CD4-positive, CD25-positive, alpha-beta regulatory T cell (primary cell): ENCODE results near the gene PRKAR1B. TPM values are rescaled to one million over a fixed set of nuclear protein-coding genes. Genes with fewer than 3 reads are reported as not detected.

Experiments used
- ATAC-seq, 2 donors: fragments of 150-1000 bp; cut with Tn5 transposase; one replicate each; pipeline ENCODE4 v1.10.0; 2021; ENCODE audit warnings: low read depth in 2 of 2, moderate number of reproducible peaks in 2 of 2, moderate library complexity in 1 of 2
- DNase-seq, 3 donors: peaks; one replicate each; pipeline versions ENCODE4 v3.0.0 to v3.0.0-alpha.2; 2012 to 2022; ENCODE audit warnings: mixed read lengths in 1 of 3
- H3K27ac ChIP-seq: one replicate; pipeline ENCODE4 v1.7.0; 2013; ENCODE audit warnings: mild to moderate bottlenecking, low read length; ENCODE audit not compliant: insufficient read depth, poor library complexity, severe bottlenecking
- H3K27me3 ChIP-seq: one replicate; pipeline ENCODE4 v1.7.0; 2013; ENCODE audit warnings: low read length; ENCODE audit not compliant: control insufficient read depth, insufficient read depth
- H3K36me3 ChIP-seq: one replicate; pipeline ENCODE4 v1.7.0; 2013; ENCODE audit warnings: mild to moderate bottlenecking, low read length, moderate library complexity; ENCODE audit not compliant: control insufficient read depth, insufficient read depth
- H3K4me1 ChIP-seq: 2 replicates; pipeline ENCODE4 v1.7.0; 2013; ENCODE audit warnings: mild to moderate bottlenecking, low read length; ENCODE audit not compliant: insufficient read depth, control insufficient read depth, poor library complexity, severe bottlenecking
- H3K4me3 ChIP-seq: one replicate; pipeline ENCODE4 v1.7.0; 2013; ENCODE audit warnings: low read depth, mild to moderate bottlenecking, low read length, moderate library complexity
- H3K9me3 ChIP-seq, 2 experiments: 1 replicate in 1 of 2; 2 replicates in 1 of 2; pipeline ENCODE4 v1.7.0; 2013; ENCODE audit warnings: low read length in 2 of 2, mild to moderate bottlenecking in 1 of 2, moderate library complexity in 1 of 2; ENCODE audit not compliant: control insufficient read depth in 2 of 2
- H3K27ac Mint-ChIP-seq, 3 donors: one replicate each; pipeline ENCODE4 v1.8.0; 2020 to 2022; ENCODE audit warnings: mild to moderate bottlenecking in 3 of 3, mixed read lengths in 3 of 3, moderate library complexity in 2 of 3
- H3K27me3 Mint-ChIP-seq: one replicate; pipeline ENCODE4 v1.8.0; 2022; ENCODE audit warnings: mild to moderate bottlenecking, mixed read lengths
- H3K36me3 Mint-ChIP-seq: one replicate; pipeline ENCODE4 v1.8.0; 2020; ENCODE audit warnings: mixed read lengths
- H3K4me1 Mint-ChIP-seq, 4 donors: one replicate each; pipeline ENCODE4 v1.8.0; 2020 to 2022; ENCODE audit warnings: mixed read lengths in 4 of 4, mild to moderate bottlenecking in 1 of 4
- H3K4me3 Mint-ChIP-seq, 4 donors: one replicate each; pipeline ENCODE4 v1.8.0; 2020 to 2022; ENCODE audit warnings: mild to moderate bottlenecking in 4 of 4, mixed read lengths in 4 of 4, moderate library complexity in 3 of 4
- H3K9me3 Mint-ChIP-seq, 7 donors: one replicate each; pipeline ENCODE4 v1.8.0; 2020 to 2022; ENCODE audit warnings: mixed read lengths in 7 of 7, mild to moderate bottlenecking in 3 of 7, moderate library complexity in 2 of 7
- polyA plus RNA-seq, 4 donors: library from polyadenylated mRNA; unstranded; fragments of 300-500 nt; fragmentation: Illumina TruSeq; gene quantifications; one replicate each; pipeline ENCODE4 v1.2.3, GENCODE V29; 2021
- total RNA-seq: library from RNA; stranded (reverse); gene quantifications from one replicate; pipeline ENCODE4 v1.2.3, GENCODE V29; 2022

Gene PRKAR1B
- total and polyA plus RNA-seq, 5 donors from 2014 or later = 4.9 to 12.5 (median 6.8) TPM

GRCh38 chr7:519484-520390 is 207.3 kb downstream of the PRKAR1B start, which contains the start of gene PDGFA:
Gene PDGFA (minus strand): TSS chr7:519846. CDS start chr7:519001, 845 bp downstream.
- no peaks in the 10 kb centered on the region for H3K9me3 Mint-ChIP-seq
- H3K4me1 Mint-ChIP-seq = peaks cover 0 to 22% (median 0%) of the 10 kb centered on the region in 4 donors
- peak within 1 kb of the TSS; percentile 44 to 77 (median 76) for H3K4me3 Mint-ChIP-seq
- Histone ChIP-seq H3K9me3 (no peaks in the 10 kb centered on the region), H3K4me3 (no peak within 1 kb of the TSS), H3K36me3 (no peaks in the 10 kb centered on the region), H3K4me1 (peaks cover 55% of the 10 kb centered on the region), H3K27ac (no peak within 1 kb of the TSS), H3K27me3 (no peaks in the 10 kb centered on the region)
- peaks cover 31% of the 10 kb centered on the region for H3K27me3 Mint-ChIP-seq
- H3K27ac Mint-ChIP-seq = no peak within 1 kb of the TSS
- H3K36me3 Mint-ChIP-seq = no peaks in the 10 kb centered on the region
- DNase-seq = peak in 1 of 3 donors; percentile 31
- no peak for ATAC-seq

DNA sequence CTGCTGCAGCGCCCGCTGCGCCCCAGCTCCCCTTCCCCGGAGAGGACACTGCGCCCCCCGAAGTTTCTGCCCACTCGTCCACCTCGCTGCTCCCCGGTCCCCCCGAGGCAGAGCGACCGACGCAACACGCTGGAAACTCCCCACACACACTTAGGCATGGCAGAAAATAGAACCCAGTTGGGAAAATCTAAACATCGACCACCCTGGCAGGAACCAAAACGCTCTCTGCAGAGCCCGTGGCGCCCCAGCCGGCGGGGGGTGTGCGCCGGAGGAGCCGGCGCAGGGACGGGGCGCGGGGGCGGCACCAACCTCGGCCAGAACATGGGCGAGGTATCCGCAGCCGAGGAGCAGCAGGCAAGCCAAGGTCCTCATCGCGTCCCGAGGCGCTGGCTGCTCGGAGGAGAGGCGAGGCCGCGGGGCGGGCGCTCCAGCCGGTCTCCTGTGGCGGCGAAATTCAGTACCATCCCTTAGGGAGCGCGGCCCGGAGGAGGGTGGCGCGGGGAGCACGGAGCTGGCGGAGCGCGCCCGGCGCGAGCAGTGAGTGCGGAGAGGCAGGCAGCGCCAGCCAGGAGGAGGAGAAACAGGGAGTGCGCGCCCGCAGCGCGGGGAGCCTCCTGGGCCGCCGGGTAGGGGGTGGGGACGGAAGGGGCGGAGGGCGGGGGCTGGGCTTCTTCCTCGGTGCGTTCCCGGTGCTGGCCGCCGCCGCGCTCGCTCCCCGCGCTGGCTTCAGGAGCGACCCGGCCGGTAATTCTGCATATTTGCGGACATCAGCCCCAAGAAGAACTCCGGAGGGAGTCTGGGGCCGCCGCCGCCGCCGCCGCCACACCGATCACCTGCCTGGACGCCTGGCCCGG is 208.2 kb downstream of the PRKAR1B start:
- ATAC-seq (no peak), DNase-seq (peak in 1 of 3 donors; percentile 39)
- Histone ChIP-seq H3K36me3 (no peaks in the 10 kb centered on the region), H3K4me3 (no peak overlapping the region), H3K27me3 (no peaks in the 10 kb centered on the region), H3K4me1 (peaks cover 55% of the 10 kb centered on the region), H3K27ac (no peak overlapping the region), H3K9me3 (no peaks in the 10 kb centered on the region)
- peaks cover 33% of the 10 kb centered on the region for H3K27me3 Mint-ChIP-seq
- H3K36me3 Mint-ChIP-seq = no peaks in the 10 kb centered on the region
- H3K4me1 Mint-ChIP-seq = peaks cover 0 to 20% (median 0%) of the 10 kb centered on the region in 4 donors
- H3K4me3 Mint-ChIP-seq = peak overlapping the region; percentile 44 to 77 (median 76)
- no peak overlapping the region for H3K27ac Mint-ChIP-seq
- H3K9me3 Mint-ChIP-seq = no peaks in the 10 kb centered on the region

GRCh38 chr7:517774-518629 is 209.1 kb downstream of the PRKAR1B start:
- Histone ChIP-seq H3K9me3 (no peaks in the 10 kb centered on the region), H3K4me3 (no peak overlapping the region), H3K36me3 (no peaks in the 10 kb centered on the region), H3K27ac (no peak overlapping the region), H3K4me1 (peaks cover 53% of the 10 kb centered on the region), H3K27me3 (no peaks in the 10 kb centered on the region)
- Mint-ChIP-seq H3K27ac (no peak overlapping the region), H3K36me3 (no peaks in the 10 kb centered on the region), H3K4me1 (peaks cover 0 to 20% (median 0%) of the 10 kb centered on the region in 4 donors), H3K4me3 (peak overlapping the region; percentile 69 to 94 (median 78)), H3K27me3 (peaks cover 25% of the 10 kb centered on the region), H3K9me3 (no peaks in the 10 kb centered on the region)
- ATAC-seq = no peak
- DNase-seq = peak in 1 of 3 donors; percentile 29

DNA sequence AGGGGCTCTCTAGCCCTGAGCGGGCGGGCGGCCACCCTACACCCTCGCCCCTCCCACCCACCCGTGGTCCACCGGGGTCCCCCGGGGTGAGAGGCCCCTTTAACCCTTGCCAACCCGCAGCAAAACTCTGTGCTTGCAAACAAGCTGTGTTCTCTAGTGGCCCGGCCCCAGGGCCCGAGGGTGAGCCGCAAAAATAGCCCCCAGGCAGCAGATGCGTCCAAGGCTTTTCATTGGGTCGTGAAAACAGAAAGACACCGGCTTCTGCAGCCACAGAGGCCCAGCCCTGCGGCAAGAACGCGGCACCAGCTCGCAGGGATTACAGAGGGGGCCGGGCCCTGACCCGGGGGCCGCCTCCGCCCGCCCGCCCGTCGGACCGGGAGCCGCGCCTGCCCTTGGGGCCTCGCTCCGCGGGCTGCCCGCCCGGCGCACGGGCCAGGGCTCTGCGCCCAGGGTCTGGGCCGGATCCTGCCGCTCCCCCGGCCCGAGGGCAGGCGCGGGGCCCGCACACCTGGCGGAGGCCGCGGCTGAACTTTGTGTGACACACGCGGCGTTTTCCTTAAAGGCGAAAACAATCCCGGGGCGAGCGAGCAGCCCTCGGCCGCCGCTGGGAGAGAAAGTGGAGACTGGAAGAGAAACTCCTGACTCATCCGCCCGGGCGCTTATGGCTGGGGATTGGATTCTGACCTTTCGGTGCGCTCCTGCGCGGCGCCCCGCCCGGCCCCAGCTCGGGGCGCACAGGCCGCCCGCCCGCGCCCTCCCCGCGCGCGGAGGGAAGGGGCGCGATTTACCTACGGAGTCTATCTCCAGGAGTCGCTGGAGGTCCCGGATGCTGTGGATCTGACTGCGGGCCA is 210.2 kb downstream of the PRKAR1B start:
- Mint-ChIP-seq H3K9me3 (no peaks in the 10 kb centered on the region), H3K4me1 (peaks cover 0 to 18% (median 0%) of the 10 kb centered on the region in 4 donors), H3K27ac (no peak overlapping the region), H3K27me3 (peaks cover 25% of the 10 kb centered on the region), H3K4me3 (peak overlapping the region in 1 of 4 donors; percentile 31), H3K36me3 (no peaks in the 10 kb centered on the region)
- Histone ChIP-seq H3K4me1 (peaks cover 42% of the 10 kb centered on the region), H3K27me3 (no peaks in the 10 kb centered on the region), H3K27ac (no peak overlapping the region), H3K36me3 (no peaks in the 10 kb centered on the region), H3K4me3 (no peak overlapping the region), H3K9me3 (no peaks in the 10 kb centered on the region)
- ATAC-seq = no peak
- no peak for DNase-seq

- Histone ChIP-seq H3K27ac (no peak overlapping the region), H3K4me1 (peaks cover 35% of the 10 kb centered on the region), H3K4me3 (no peak overlapping the region), H3K36me3 (no peaks in the 10 kb centered on the region), H3K9me3 (no peaks in the 10 kb centered on the region), H3K27me3 (no peaks in the 10 kb centered on the region)
- peaks cover 0 to 14% (median 0%) of the 10 kb centered on the region in 4 donors for H3K4me1 Mint-ChIP-seq
- H3K27ac Mint-ChIP-seq = peak overlapping the region in 1 of 3 donors; percentile 26
- DNase-seq (no peak), ATAC-seq (no peak)
- no peaks in the 10 kb centered on the region for H3K9me3 Mint-ChIP-seq
- H3K36me3 Mint-ChIP-seq = no peaks in the 10 kb centered on the region
- H3K4me3 Mint-ChIP-seq = no peak overlapping the region
- H3K27me3 Mint-ChIP-seq = peaks cover 21% of the 10 kb centered on the region
Observed at GRCh38 chr7:516216-516605, 210.9 kb downstream of the PRKAR1B start.

DNA sequence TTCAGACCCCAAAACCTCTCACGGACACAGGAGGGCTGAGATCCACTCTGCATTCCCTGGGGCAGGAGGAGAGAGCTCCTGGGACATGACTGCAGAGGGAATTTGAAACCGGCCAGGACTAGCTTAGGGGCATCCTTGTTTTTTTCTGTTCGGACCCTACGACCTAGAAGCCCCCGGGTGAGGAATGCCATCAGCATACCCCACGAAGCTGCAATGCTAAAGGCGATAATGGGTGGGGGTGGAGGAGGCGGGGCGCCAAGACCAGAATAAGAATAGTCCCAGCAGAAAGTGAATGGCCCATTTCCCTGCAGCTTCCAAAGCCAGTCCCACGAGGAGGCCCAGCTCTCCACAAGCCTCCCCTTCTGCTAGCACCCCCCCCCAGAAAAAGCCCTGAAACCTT is 211.5 kb downstream of the PRKAR1B start:
- no peaks in the 10 kb centered on the region for H3K36me3 ChIP-seq
- H3K9me3 ChIP-seq = no peaks in the 10 kb centered on the region
- H3K36me3 Mint-ChIP-seq = no peaks in the 10 kb centered on the region
- ATAC-seq (no peak), DNase-seq (no peak)
- no peaks in the 10 kb centered on the region for H3K9me3 Mint-ChIP-seq
- peak overlapping the region in 1 of 3 donors; percentile 20 for H3K27ac Mint-ChIP-seq
- no peak overlapping the region for H3K27ac ChIP-seq
- H3K4me1 ChIP-seq = peaks cover 30% of the 10 kb centered on the region
- H3K4me3 ChIP-seq = no peak overlapping the region
- H3K4me1 Mint-ChIP-seq = peaks cover 0 to 11% (median 0%) of the 10 kb centered on the region in 4 donors
- H3K4me3 Mint-ChIP-seq = no peak overlapping the region
- no peaks in the 10 kb centered on the region for H3K27me3 ChIP-seq
- H3K27me3 Mint-ChIP-seq = peaks cover 20% of the 10 kb centered on the region
